HG03066 (cell line): ENCODE results near the gene RFX2.

Source experiments
- ATAC-seq: cut with Tn5 transposase; IDR thresholded peaks from one replicate; pipeline ENCODE4 v1.9.1; 2021; ENCODE audit warnings: low read depth; ENCODE audit not compliant: unreplicated experiment

RFX2 gene

GRCh38 chr19:6061376-6062130, 48.7 kb downstream of the RFX2 start:
- no peak for ATAC-seq

GRCh38 chr19:6060600-6061375, 49.5 kb downstream of the RFX2 start:
- ATAC-seq = no peak

GRCh38 chr19:6059988-6060599, 50.2 kb downstream of the RFX2 start:
- no peak for ATAC-seq

- ATAC-seq = no peak
Measured at GRCh38 chr19:6059396-6059947, 50.8 kb downstream of the RFX2 start.

DNA sequence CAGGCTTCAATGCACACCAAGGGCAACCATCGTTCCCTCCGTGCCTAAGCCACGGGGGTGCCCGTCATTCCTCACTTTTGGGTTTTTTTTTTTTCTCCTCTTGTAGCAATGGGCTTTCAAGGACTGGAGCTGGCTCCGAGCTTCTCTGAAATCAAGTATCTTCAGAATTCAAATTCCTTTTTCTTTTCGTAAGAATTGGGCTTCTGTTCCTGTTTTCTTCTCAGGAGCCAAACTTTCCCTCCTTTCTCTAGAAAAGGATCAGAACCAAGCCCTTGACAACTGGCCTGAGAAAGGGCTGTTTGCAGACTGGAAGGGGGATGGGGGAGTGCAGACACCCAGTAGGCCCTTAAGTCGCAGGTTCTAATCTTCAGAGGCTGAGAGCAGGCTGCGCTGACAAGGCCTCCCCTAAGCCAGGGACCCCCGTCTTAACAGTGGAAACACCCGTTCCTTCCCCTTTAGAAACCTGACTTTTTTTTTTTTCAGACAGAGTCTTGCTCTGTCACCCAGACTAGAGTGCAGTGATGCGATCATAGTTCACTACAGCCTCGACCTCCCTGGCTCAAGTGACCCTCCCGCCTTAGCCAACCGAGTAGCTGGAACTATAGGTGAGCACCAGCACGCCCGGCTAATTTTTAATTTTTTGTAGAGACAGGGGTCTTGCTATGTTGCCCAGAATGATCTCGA, 51.6 kb downstream of the RFX2 start:
- no peak for ATAC-seq

DNA sequence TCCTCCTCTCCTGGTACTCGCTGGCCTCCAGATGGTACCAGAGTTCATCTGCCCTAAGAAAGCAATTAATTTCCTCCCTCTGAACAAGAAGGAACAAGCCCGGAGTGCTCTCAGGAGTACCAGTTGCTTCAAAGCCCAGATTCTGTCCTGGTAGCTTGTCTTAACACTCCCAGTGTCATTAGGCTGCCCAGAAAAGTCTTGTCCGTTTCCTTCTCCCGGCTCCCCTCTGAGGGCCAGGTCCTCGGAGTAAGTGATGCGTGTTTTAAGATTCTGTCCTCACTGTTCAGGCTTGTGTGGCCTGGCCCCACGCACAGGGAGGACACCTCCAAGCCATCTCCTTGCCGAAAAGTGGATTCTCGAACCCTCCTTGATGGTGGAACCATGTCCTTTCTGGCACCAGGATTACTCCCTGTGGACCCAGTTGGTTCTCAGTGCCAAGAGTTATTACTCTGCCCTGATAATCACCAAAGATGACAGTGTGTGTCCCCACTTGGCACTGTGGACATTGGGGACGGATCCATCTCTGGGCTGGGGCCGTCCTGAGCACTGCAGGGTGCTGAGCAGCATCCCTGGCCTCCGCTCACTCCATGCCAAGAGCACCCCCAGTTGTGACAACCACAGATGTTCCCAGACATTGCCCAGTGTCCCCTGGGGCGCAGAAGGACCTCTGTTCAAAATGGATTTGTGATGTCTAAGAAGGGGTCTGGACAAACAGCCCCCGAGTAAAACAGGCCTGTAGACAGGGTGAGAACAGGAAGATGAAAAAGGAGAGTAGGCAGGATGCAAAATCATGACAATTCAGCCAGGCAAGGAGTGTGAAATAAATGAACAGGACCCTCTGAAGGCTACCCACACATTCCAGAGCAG, 52.4 kb downstream of the RFX2 start:
- no peak for ATAC-seq

- ATAC-seq = no peak
Measured at GRCh38 chr19:6056801-6057650, 53.3 kb downstream of the RFX2 start.

DNA sequence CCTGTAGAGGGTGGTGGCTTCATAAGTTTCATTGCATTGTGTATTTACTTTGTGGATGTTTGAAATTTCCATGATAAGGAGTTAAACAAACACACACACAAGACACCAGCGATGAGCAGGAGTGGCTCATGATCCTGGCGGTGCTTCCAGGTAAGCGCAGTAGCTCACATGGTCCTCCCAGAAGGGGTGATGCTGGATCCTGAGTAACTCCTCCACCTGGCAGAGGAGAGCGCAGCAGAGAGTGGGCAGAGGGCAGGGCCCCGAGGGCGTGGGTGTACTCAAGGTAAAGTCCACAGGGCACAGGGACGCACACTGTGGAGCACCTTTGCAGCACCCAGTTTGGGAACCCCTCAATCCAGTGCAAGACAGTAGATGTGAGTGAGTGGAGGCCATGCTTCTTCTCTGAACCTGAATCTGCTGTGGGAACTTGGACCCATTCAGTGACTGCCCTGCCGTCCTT, 54.0 kb downstream of the RFX2 start:
- no peak for ATAC-seq

DNA sequence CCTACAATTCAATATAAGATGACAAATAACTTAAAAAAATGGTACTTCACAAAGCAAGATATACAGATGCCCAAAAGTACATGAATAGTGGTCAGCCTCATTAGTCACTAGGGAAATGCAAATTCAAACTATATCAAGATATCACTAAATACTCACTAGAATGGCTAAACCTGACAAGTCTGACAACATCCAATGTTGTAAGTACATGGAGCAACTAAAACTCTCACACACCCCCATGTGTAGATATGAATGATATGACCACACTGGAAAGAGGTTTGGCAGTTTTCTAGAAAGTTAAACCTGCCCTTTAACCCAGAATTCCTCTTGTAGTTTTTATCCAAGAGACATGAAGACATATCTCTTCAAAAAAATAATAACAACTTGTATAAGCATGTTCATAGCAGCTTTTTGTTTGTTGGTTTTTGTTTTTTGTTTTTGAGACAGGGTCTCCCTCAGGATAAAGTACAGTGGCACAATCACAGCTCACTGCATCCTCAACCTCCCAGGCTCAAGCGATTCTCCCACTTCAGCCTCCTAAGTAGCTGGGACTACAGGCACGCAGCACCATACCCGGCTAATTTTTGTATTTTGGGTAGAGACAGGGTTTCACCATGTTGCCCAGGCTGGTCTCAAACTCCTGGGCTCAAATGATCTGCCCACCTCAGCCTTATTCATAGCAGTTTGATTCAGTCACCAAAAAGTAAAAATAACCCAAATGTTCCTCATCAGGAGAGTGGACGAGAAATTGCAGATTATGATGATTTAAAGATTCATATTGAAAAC, 55.1 kb downstream of the RFX2 start:
- ATAC-seq = no peak

- ATAC-seq = no peak
Measured at GRCh38 chr19:6048793-6049405, 61.4 kb downstream of the RFX2 start.

- ATAC-seq = no peak
Measured at GRCh38 chr19:6048348-6048747, 62.0 kb downstream of the RFX2 start.

DNA sequence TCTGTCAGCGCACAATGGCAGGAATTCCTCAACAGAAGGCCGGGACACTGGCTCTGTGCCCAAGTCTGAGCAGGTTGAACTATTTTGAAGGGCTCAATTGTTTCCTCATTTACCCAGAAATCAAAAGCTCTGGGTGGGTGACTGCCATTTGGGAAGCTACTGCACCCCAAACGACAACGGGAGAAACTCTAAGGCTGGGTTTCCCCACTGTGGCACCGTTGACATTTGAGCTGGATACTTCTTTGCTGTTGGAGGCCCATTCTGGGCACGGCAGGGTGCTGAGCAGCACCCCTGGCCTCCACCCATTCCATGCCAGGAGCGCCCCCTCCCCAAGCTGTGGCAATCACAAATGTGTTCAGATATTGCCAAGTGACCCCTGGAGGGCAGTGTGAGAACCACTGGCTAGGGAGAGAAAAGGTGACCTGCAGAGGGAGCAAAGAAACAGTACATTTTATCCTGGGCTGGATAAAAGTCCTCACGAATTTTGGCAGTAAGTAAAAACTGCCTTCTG, 62.5 kb downstream of the RFX2 start:
- no peak for ATAC-seq

DNA sequence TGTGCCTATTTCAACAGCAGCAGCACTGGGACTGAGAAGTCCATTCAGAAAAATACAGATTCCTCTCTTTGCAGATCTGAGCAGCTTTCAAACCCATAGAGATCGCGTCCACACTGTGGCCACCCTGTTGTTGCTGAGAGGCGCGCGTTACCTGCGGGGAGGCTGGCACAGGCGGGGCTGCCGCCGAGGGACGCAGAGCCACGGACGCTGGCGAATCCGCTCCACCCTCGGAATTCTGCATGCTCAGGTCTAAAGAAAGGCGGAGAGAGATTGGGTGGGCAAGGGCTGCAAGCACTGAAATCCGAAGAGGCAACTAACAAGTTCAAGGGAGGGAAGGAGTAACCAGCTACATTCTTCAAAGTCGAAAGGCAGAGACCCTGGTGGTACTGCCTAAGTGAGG, 63.0 kb downstream of the RFX2 start:
- ATAC-seq = no peak

- ATAC-seq = no peak
Measured at GRCh38 chr19:6045108-6045507, 65.2 kb downstream of the RFX2 start.

- no peak for ATAC-seq
Measured at GRCh38 chr19:6044056-6044805, 66.1 kb downstream of the RFX2 start.

DNA sequence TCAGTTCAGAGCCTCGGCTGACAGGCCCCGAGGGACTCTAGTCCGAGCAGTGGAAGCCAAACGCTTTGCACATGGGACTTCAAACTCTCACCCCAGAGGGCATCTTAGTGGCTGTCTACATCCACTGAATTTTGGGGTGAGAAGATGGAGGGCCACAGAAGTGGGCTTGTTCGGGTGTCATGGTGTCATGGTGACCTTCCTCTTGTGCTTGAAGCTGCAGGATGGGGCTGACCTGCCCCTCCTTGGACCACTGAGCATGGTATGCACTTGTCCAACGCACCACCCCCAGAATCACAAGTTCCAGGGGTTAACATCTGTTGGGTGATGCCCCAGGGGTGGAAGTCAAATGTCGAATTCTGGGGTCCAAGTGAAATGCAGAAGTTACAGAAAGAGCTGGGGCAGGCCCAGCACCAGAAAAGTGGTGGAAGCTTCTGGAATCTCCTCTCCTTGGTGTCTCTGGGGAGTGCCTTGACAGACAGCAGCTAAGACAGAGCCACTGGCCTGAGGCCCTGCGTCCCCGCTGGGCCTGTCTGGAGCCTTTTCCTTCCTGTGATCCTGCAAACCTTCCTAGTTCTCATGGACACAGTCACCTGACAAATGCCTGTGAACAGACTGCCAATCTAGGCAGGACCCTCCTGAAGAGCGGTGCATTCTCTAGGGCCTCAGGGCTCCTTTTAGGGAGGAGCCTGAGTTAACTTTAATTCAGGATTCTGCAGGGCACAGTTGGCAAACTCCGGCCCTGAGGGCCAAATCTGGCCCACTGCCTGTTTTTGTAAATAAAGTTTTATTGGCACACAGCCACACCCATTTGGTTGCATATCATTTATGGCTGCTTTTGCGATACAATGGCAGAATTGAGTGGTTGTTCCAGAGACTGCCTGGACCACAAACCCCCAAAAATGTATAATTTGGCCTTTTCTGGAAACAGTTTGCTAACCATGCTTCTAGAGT, 67.2 kb downstream of the RFX2 start:
- ATAC-seq = no peak
